Common myeloid progenitor, CD34-positive (primary cell): Measurements from ENCODE around the gene IFNGR2.
"Not testable (repeated sequence)": the region's sequence is repeated elsewhere in the genome, so short reads cannot be mapped to it uniquely, and the experiment has no call there.

ENCODE experiments used
- CTCF ChIA-PET: fragments of 350-600 bp; sonication (Branson Sonifier 250); formaldehyde crosslinking; loops from one replicate; lab custom pipeline; 2021; ENCODE audit warnings: antibody characterized with exemption; lab: Charles Lee
- POLR2A ChIA-PET: fragments of 350-600 bp; sonication (Branson Sonifier 250); formaldehyde crosslinking; loops from one replicate; lab custom pipeline; 2021; ENCODE audit warnings: antibody characterized with exemption; lab: Charles Lee
- DNase-seq, 3 donors: peaks; one replicate each; pipeline versions ENCODE4 v3.0.0 to v3.0.0-alpha.2; 2013
- H3K27ac ChIP-seq, 2 experiments: 1 replicate in 1 of 2; 2 replicates in 1 of 2; pipeline ENCODE4 v1.7.0; 2013; ENCODE audit warnings: inconsistent platforms in 2 of 2, low read length in 2 of 2, mild to moderate bottlenecking in 2 of 2, low read depth in 1 of 2, moderate library complexity in 1 of 2; ENCODE audit not compliant: severe bottlenecking in 2 of 2, insufficient read depth in 1 of 2, poor library complexity in 1 of 2
- H3K27me3 ChIP-seq, 5 experiments: replicated peaks in 2 of 5; 1 replicate in 3 of 5; 2 replicates in 2 of 5; pipeline versions ENCODE4 v1.6.1 to v1.7.0; 2013; ENCODE audit warnings: low read length in 4 of 5, mild to moderate bottlenecking in 2 of 5, moderate library complexity in 2 of 5, inconsistent platforms in 1 of 5; ENCODE audit not compliant: insufficient read depth in 5 of 5, control insufficient read depth in 4 of 5
- H3K36me3 ChIP-seq, 4 experiments: 1 replicate in 2 of 4; 2 replicates in 2 of 4; pipeline versions ENCODE4 v1.6.1 to v1.7.0; 2013; ENCODE audit warnings: low read length in 3 of 4, control low read depth in 1 of 4, mild to moderate bottlenecking in 1 of 4; ENCODE audit not compliant: control insufficient read depth in 4 of 4, insufficient read depth in 4 of 4
- H3K4me1 ChIP-seq, 4 experiments: 1 replicate in 3 of 4; 2 replicates in 1 of 4; pipeline versions ENCODE4 v1.6.1 to v1.7.1; 2013; ENCODE audit warnings: low read length in 3 of 4, mild to moderate bottlenecking in 3 of 4, control low read depth in 1 of 4, inconsistent platforms in 1 of 4, moderate library complexity in 1 of 4; ENCODE audit not compliant: control insufficient read depth in 4 of 4, insufficient read depth in 4 of 4; ENCODE audit errors: control extremely low read depth in 1 of 4
- H3K4me3 ChIP-seq, 7 experiments: 1 replicate in 4 of 7; 2 replicates in 3 of 7; pipeline versions ENCODE4 v1.5.1 to v1.7.0; 2013; ENCODE audit warnings: mild to moderate bottlenecking in 7 of 7, low read length in 6 of 7, moderate library complexity in 6 of 7, inconsistent platforms in 2 of 7, low read depth in 2 of 7, control low read depth in 1 of 7; ENCODE audit not compliant: insufficient read depth in 4 of 7, control insufficient read depth in 1 of 7; ENCODE audit errors: extremely low read depth in 1 of 7
- H3K9me3 ChIP-seq, 5 experiments: 1 replicate in 4 of 5; 2 replicates in 1 of 5; pipeline versions ENCODE4 v1.6.1 to v1.7.1; 2013; ENCODE audit warnings: low read length in 4 of 5, mild to moderate bottlenecking in 2 of 5, inconsistent platforms in 1 of 5, low read depth in 1 of 5, moderate library complexity in 1 of 5; ENCODE audit not compliant: control insufficient read depth in 4 of 5, insufficient read depth in 2 of 5; ENCODE audit errors: control extremely low read depth in 1 of 5
- whole genome bisulfite sequencing: methylation state at CpG from one replicate; pipeline ENCODE4 v1.1.5; 2013; ENCODE audit not compliant: insufficient coverage; 5-methylcytosine and 5-hydroxymethylcytosine counted together

Gene IFNGR2

DNA sequence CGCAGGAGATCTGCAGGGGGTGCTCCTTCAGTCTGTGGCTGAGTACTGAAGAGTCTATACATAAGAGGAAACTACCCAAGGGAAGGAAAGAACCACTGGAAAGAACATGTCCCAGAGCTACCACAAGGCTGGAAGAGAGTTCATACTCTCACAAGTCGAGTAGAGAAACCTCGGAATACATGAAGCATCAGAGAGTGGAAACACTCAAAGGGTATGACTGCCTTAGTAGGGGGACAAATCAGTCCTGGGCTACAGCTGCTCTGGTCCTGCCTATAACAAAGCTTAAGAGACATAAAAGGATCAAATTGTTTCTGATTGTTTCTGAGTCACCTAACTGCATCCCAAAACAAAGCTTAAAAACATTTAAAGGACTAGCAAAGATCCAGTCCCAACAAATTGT lies 49.1 kb downstream of the IFNGR2 start:
- Histone ChIP-seq H3K36me3 (peaks cover 0 to 5% (median 3%) of the 10 kb centered on the region in 4 experiments), H3K4me3 (no peak overlapping the region), H3K27me3 (no peaks in the 10 kb centered on the region), H3K4me1 (no peaks in the 10 kb centered on the region), H3K27ac (no peak overlapping the region), H3K9me3 (no peaks in the 10 kb centered on the region)
- ChIA-PET CTCF (interaction anchor here (1.1 kb wide), 2 partner anchors 7 to 11 kb away, joined by 3 to 5 read pairs; no protein-coding TSS in a partner anchor), POLR2A (interaction anchor here (1.0 to 1.7 kb wide), 2 partner anchors 9 to 28 kb away, joined by 3 to 5 read pairs; partner anchors contain the start of gene TMEM50B)
- no peak for DNase-seq
- WGBS, result 96% methylated on average over 3 of the region's 3 CpGs

DNA sequence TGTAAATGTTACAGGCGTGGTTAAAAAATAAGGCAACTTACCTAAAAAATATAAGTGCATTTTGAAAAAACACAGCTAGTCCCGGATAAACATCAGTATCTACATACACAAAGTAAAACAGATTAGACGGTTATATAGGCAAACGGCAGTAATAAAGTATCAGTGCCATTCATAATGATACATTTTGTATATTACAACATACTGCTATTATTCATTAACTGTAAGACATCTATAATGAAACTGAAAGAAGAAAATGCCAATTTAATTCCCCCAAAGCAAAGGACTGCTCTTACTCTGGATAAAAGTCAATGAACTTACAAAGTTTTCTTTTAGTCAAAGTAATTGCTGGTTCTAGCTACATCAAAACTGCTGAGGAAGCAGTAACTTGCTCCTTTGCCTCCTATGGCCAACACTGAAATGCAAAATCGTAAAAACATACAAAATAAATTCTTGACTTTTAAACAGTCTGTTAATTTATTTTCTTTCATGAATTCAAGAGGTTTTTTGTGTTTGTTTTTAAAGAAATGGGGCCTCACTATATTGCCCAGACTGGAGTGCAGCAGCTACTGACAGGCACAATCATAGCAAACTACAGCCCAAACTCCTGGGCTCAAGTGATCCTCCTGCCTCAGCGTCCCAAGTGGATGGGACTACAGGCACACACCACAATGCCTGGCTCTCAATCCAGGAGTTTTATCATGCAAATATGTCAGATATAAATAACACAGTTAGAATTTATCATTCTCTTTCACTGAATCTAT lies 52.7 kb downstream of the IFNGR2 start:
- POLR2A ChIA-PET, result no interaction called here
- CTCF ChIA-PET, result interaction anchor here (0.6 to 1.7 kb wide), 4 partner anchors 9 to 122 kb away, joined by 3 to 7 read pairs (median 4); no protein-coding TSS in a partner anchor
- no CpG with 5 or more reads among the region's 6 CpGs for WGBS

DNA sequence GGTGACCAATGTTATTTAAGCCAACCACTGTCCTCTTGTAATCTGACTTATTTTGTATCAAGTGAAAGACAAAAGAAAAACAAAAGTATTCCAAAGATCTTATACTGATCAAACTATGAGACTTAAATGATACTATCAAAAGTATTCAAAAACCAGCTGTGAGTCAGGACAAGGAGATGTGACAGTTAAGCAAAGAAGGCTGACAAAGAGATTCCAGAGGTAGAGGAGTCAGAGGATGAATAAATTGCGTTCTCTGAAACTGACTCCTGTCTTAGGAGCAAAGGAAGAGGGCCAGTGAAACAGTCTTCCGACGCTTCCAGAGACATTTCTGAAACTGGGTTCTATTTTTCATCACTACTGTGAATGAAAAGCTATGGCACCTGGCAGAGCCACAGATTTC lies 55.6 kb downstream of the IFNGR2 start:
- DNase-seq, result no peak
- Histone ChIP-seq H3K4me1 (no peaks in the 10 kb centered on the region), H3K27me3 (no peaks in the 10 kb centered on the region), H3K4me3 (no peak overlapping the region), H3K36me3 (peaks cover 2 to 17% (median 9%) of the 10 kb centered on the region in 4 experiments), H3K27ac (no peak overlapping the region), H3K9me3 (no peaks in the 10 kb centered on the region)
- POLR2A ChIA-PET, result no interaction called here
- CTCF ChIA-PET, result interaction anchor here (1.0 kb wide), 1 partner anchor 10 kb away, joined by 3 read pairs; no protein-coding TSS in a partner anchor
- 93% methylated on average over 3 of the region's 3 CpGs for WGBS

More for the DNA sequence above, 52.7 kb downstream of the IFNGR2 start:
- Histone ChIP-seq H3K27ac (no peak overlapping the region), H3K9me3 (no peaks in the 10 kb centered on the region), H3K27me3 (no peaks in the 10 kb centered on the region), H3K4me1 (no peaks in the 10 kb centered on the region), H3K36me3 (peaks cover 2 to 13% (median 7%) of the 10 kb centered on the region in 4 experiments), H3K4me3 (no peak overlapping the region)
- DNase-seq, result no peak

GRCh38 chr21:33461538-33462250 lies 58.5 kb downstream of the IFNGR2 start:
- CTCF ChIA-PET, result interaction anchor here (0.7 to 2.7 kb wide), 2 partner anchors 16 to 142 kb away, joined by 3 to 15 read pairs; no protein-coding TSS in a partner anchor
- Histone ChIP-seq H3K4me3 (no peak overlapping the region), H3K27ac (no peak overlapping the region), H3K4me1 (no peaks in the 10 kb centered on the region), H3K9me3 (no peaks in the 10 kb centered on the region), H3K36me3 (peaks cover 2 to 13% (median 9%) of the 10 kb centered on the region in 4 experiments), H3K27me3 (no peaks in the 10 kb centered on the region)
- 100% methylated on average over 2 of the region's 5 CpGs for WGBS
- POLR2A ChIA-PET, result interaction anchor here (0.6 to 0.8 kb wide), 2 partner anchors 9 to 124 kb away, joined by 3 to 5 read pairs; no protein-coding TSS in a partner anchor
- DNase-seq, result no peak

GRCh38 chr21:33469183-33469582 lies 66.0 kb downstream of the IFNGR2 start:
- not testable (repeated sequence) for H3K9me3 ChIP-seq, H3K4me1 ChIP-seq, DNase-seq, H3K27me3 ChIP-seq, H3K4me3 ChIP-seq, H3K36me3 ChIP-seq, H3K27ac ChIP-seq
- WGBS, result 93% methylated on average over 4 of the region's 4 CpGs
- POLR2A ChIA-PET, result interaction anchor here (0.5 kb wide), 1 partner anchor 12 kb away, joined by 3 read pairs; no protein-coding TSS in a partner anchor
- CTCF ChIA-PET, result interaction anchor here (0.8 kb wide), 2 partner anchors 10 to 12 kb away, joined by 3 to 4 read pairs; no protein-coding TSS in a partner anchor

DNA sequence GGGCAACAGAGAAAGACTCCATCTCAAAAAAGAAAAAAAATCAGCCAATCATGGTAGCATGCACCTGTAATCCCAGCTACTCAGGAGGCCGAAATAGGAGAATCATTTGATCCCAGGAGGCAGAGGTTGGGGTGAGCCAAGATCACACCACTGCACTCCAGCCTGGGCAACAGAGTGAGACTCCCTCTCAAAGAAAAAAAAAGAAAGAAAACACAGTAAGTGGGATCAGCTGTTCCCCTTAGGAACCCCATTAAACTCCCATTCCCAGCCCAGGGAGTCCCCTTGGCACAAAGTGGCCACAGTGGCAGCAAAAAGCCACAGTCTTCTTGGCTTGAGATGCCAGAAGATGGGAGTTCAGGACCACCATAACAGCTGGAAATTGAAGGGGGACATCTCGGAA lies 67.5 kb downstream of the IFNGR2 start:
- no peak overlapping the region for H3K4me3 ChIP-seq
- peaks cover 0 to 3% (median 0%) of the 10 kb centered on the region in 5 experiments for H3K9me3 ChIP-seq
- H3K4me1 ChIP-seq, result no peaks in the 10 kb centered on the region
- WGBS, result 100% methylated on average over 1 of the region's 2 CpGs
- ChIA-PET CTCF (no interaction called here), POLR2A (interaction anchor here (0.7 kb wide), 1 partner anchor 46 kb away, joined by 3 read pairs; no protein-coding TSS in a partner anchor)
- H3K36me3 ChIP-seq, result no peaks in the 10 kb centered on the region
- no peak overlapping the region for H3K27ac ChIP-seq
- no peaks in the 10 kb centered on the region for H3K27me3 ChIP-seq
- DNase-seq, result no peak
